HFFc6 (cell line): ENCODE measurements around the gene MINDY1. TPM values are rescaled to one million over a fixed set of nuclear protein-coding genes. Genes with fewer than 3 reads are reported as not detected.

Experiments
- DNase-seq: peaks from one replicate; pipeline ENCODE4 v3.0.0-alpha.2; 2018
- H3K27ac Mint-ChIP-seq: 2 replicates; pipeline ENCODE4 v1.8.0; 2020; ENCODE audit warnings: mild to moderate bottlenecking, mixed read lengths
- H3K27me3 Mint-ChIP-seq: 2 replicates; pipeline ENCODE4 v1.8.0; 2021; ENCODE audit warnings: mild to moderate bottlenecking, moderate library complexity, mixed read lengths; ENCODE audit not compliant: insufficient read depth
- H3K36me3 Mint-ChIP-seq: 2 replicates; pipeline ENCODE4 v1.8.0; 2021; ENCODE audit warnings: low read depth, mixed read lengths
- H3K4me1 Mint-ChIP-seq: 2 replicates; pipeline ENCODE4 v1.8.0; 2020; ENCODE audit warnings: low read depth, mixed read lengths
- H3K4me3 Mint-ChIP-seq: 2 replicates; pipeline ENCODE4 v1.8.0; 2020; ENCODE audit warnings: mild to moderate bottlenecking, moderate library complexity, mixed read lengths
- H3K9me3 Mint-ChIP-seq: 2 replicates; pipeline ENCODE4 v1.8.0; 2020; ENCODE audit warnings: mild to moderate bottlenecking, mixed read lengths
- total RNA-seq, 6 experiments: library from RNA; stranded (reverse); fragmentation: NEBNext Ultra II Directional; extraction: Animal tissue kit (Norgen Biotek cat#: 25700); gene quantifications; 2 replicates in 1 of 6; 3 replicates in 5 of 6; pipeline ENCODE4 v1.2.3, GENCODE V29; 2021
- TF ChIP-seq, protein P1 (sequence below): fragments of 200-600 bp; sonication (generic); IDR thresholded peaks from 2 replicates; pipeline ENCODE4 v1.5.0; 2021; ENCODE audit warnings: antibody characterized with exemption, mild to moderate bottlenecking

The MINDY1 gene
- total RNA-seq, 6 experiments from 2014 or later: 8.3 to 11.9 (median 9.0) TPM

DNA sequence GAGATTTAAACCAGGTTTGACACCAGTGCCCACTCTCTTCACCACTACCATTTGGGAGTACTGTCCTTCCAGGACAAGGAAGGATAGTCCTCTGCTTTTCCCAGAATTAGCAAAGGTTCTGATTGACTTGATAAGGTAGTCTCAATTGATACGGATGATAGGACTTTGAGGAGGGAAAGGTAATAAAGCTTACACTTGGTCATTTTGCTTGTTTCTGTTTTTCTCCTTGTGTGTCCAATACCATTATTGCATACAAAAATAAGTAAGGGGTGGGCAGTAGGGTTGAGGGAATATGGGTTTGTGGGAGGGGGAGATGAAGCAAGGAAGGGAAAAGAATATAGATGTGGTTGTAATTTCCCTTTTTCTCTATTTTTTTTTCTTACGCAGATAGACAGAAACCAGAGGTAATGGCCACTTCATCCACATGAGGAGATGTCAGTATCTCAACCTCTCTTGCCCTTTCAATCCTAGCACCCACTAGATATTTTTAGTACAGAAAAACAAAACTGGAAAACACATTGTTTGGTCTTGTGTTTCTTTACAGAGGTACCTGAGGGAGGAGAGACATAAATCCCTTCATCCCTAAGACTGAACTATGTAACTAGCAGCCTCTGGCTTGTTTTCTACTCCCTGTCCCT, 43.5 kb upstream of the MINDY1 start:
- Mint-ChIP-seq H3K4me3 (no peak overlapping the region), H3K27me3 (peaks cover 4% of the 10 kb centered on the region), H3K9me3 (no peaks in the 10 kb centered on the region), H3K4me1 (peaks cover 36% of the 10 kb centered on the region), H3K27ac (peak overlapping the region; percentile 96), H3K36me3 (peaks cover 18% of the 10 kb centered on the region)
- TF ChIP-seq, protein P1, sequence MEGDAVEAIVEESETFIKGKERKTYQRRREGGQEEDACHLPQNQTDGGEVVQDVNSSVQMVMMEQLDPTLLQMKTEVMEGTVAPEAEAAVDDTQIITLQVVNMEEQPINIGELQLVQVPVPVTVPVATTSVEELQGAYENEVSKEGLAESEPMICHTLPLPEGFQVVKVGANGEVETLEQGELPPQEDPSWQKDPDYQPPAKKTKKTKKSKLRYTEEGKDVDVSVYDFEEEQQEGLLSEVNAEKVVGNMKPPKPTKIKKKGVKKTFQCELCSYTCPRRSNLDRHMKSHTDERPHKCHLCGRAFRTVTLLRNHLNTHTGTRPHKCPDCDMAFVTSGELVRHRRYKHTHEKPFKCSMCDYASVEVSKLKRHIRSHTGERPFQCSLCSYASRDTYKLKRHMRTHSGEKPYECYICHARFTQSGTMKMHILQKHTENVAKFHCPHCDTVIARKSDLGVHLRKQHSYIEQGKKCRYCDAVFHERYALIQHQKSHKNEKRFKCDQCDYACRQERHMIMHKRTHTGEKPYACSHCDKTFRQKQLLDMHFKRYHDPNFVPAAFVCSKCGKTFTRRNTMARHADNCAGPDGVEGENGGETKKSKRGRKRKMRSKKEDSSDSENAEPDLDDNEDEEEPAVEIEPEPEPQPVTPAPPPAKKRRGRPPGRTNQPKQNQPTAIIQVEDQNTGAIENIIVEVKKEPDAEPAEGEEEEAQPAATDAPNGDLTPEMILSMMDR: no peak
- no peak for DNase-seq

DNA sequence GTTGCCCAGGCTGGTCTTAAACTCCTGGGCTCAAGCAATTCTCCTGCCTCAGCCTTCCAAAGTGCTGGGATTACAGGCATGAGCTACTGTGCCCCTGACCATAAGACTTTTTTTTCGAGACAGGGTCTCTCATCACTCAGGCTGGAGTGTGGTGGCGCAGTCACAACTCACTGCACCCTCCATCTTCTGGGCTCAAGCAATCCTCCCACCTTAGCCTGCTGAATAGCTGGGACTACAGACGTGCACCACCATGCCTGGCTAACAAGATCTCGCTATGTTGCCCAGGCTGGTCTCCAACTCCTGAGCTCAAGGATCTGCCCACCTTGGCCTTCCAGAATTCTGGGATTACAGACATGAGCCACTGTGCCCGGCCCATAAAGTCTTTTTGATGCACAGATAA, 42.8 kb upstream of the MINDY1 start:
- Mint-ChIP-seq H3K9me3 (no peaks in the 10 kb centered on the region), H3K36me3 (peaks cover 11% of the 10 kb centered on the region), H3K4me3 (peak overlapping the region; percentile 95), H3K27ac (peak overlapping the region; percentile 96; the same call in 1 of the 2 replicates), H3K4me1 (peaks cover 31% of the 10 kb centered on the region), H3K27me3 (peaks cover 4% of the 10 kb centered on the region)
- DNase-seq: no peak
- TF ChIP-seq, protein P1: no peak

DNA sequence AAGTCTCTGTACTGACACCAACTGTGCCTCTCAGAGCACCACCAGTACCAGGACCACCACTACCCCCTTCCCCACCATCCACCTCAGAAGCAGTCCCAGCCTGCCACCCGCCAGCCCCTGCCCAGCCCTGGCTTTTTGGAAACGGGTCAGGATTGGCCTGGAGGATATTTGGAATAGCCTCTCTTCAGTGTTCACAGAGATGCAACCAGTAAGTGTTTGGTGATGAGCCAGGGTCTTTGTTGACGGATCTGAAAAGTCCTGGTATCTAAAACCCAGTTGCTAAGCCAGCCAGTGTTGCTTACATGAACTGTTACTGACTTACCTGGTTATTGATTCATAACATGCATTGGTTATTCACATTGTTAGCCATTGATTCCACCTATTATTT, 41.9 kb upstream of the MINDY1 start:
- Mint-ChIP-seq H3K36me3 (peaks cover 6% of the 10 kb centered on the region), H3K27ac (peak overlapping the region; percentile 96), H3K4me1 (peaks cover 31% of the 10 kb centered on the region), H3K27me3 (peaks cover 4% of the 10 kb centered on the region), H3K9me3 (no peaks in the 10 kb centered on the region), H3K4me3 (peak overlapping the region; percentile 95)
- TF ChIP-seq, protein P1: peak; percentile 39
- DNase-seq: no peak

DNA sequence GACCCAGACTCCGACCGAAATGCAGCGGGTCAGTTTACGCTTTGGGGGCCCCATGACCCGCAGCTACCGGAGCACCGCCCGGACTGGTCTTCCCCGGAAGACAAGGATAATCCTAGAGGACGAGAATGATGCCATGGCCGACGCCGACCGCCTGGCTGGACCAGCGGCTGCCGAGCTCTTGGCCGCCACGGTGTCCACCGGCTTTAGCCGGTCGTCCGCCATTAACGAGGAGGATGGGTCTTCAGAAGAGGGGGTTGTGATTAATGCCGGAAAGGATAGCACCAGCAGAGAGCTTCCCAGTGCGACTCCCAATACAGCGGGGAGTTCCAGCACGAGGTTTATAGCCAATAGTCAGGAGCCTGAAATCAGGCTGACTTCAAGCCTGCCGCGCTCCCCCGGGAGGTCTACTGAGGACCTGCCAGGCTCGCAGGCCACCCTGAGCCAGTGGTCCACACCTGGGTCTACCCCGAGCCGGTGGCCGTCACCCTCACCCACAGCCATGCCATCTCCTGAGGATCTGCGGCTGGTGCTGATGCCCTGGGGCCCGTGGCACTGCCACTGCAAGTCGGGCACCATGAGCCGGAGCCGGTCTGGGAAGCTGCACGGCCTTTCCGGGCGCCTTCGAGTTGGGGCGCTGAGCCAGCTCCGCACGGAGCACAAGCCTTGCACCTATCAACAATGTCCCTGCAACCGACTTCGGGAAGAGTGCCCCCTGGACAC, 41.4 kb upstream of the MINDY1 start:
- H3K36me3 Mint-ChIP-seq: peaks cover 6% of the 10 kb centered on the region
- H3K27me3 Mint-ChIP-seq: peaks cover 4% of the 10 kb centered on the region
- peak; percentile 76 for DNase-seq
- peak overlapping the region; percentile 95 for H3K4me3 Mint-ChIP-seq
- no peaks in the 10 kb centered on the region for H3K9me3 Mint-ChIP-seq
- TF ChIP-seq, protein P1: peak; percentile 77
- H3K4me1 Mint-ChIP-seq: peaks cover 31% of the 10 kb centered on the region
- H3K27ac Mint-ChIP-seq: peak overlapping the region; percentile 96

DNA sequence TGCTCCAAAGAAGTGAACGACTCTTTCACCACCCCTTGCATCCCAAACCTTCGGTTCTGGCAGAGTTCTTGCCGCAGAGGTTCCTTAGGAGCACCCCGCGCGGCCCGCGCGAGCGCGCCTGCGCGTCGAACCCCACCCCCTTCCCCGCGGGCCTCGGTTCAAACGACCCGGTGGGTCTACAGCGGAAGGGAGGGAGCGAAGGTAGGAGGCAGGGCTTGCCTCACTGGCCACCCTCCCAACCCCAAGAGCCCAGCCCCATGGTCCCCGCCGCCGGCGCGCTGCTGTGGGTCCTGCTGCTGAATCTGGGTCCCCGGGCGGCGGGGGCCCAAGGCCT, 40.9 kb upstream of the MINDY1 start, which contains the start of gene C1orf56:
Gene C1orf56, plus strand, starts transcription at position 161 of the 334 bp plus-strand sequence. Its CDS starts 97 bp downstream, at position 258.
- no peaks in the 10 kb centered on the region for H3K9me3 Mint-ChIP-seq
- peak within 1 kb of the TSS; percentile 95 for H3K4me3 Mint-ChIP-seq
- peaks cover 31% of the 10 kb centered on the region for H3K4me1 Mint-ChIP-seq
- peak; percentile 39 for DNase-seq
- H3K27me3 Mint-ChIP-seq: peaks cover 4% of the 10 kb centered on the region
- H3K36me3 Mint-ChIP-seq: peaks cover 6% of the 10 kb centered on the region
- TF ChIP-seq, protein P1: no peak
- H3K27ac Mint-ChIP-seq: peak within 1 kb of the TSS; percentile 96
